ENCODE measurements around the gene TTC34. TPM values are rescaled to one million over a fixed set of nuclear protein-coding genes. Genes with fewer than 3 reads are reported as not detected.
A peak's percentile ranks its signal among the peaks of the same experiment; 100 is the strongest.
"Not testable (repeated sequence)": the region's sequence is repeated elsewhere in the genome, so short reads cannot be mapped to it uniquely, and the experiment has no call there.

TTC34 gene
- total RNA-seq, 1 experiment from 2014 or later, result 0.92 TPM

DNA sequence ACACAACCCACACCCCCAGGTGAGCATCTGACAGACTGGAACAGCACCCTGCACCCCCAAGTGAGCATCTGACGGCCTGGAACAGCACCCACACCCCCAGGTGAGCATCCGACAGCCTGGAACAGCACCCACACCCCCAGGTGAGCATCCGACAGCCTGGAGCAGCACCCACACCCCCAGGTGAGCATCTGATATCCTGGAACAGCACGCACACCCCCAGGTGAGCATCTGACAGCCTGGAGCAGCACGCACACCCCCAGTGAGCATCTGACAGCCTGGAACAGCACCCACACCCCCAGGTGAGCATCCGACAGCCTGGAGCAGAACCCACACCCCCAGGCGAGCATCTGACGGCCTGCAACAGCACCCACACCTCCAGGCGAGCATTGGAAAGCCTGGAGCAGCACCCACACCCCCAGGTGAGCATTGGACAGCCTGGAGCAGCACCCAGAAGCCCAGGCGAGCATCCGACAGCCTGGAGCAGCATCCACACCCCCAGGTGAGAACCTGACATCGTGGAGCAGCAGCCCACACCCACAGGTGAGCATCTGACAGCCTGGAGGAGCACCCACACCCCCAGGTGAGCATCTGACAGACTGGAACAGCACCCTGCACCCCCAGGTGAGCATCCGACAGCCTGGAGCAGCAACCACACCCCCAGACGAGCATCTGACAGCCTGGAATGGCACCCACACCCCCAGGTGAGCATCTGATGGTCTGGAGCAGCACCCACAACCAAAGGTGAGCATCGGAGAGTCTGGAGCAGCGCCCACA, 149.2 kb downstream of the TTC34 start:
- H3K9me3 ChIP-seq (ENCODE audit: control insufficient read depth, low read depth, low read length), result peaks cover 86% of the 10 kb centered on the region
- H2BK20ac ChIP-seq (ENCODE audit: low read depth, low read length, poor library complexity, severe bottlenecking); H2BK5ac ChIP-seq (ENCODE audit: insufficient read length, low read length); H3K79me2 ChIP-seq (ENCODE audit: insufficient read depth, low read length); H3K23me2 ChIP-seq (ENCODE audit: insufficient read length, low read depth, low read length, poor library complexity, severe bottlenecking); H3K4me1 ChIP-seq (ENCODE audit: insufficient read depth, low read length); H2BK15ac ChIP-seq (ENCODE audit: low read depth, low read length); H2AK5ac ChIP-seq (ENCODE audit: insufficient read length, low read length); H4K91ac ChIP-seq (ENCODE audit: insufficient read length, low read depth, low read length); H3K18ac ChIP-seq (ENCODE audit: insufficient read length, low read depth, low read length); H3K27ac ChIP-seq (ENCODE audit: insufficient read length, low read depth, low read length); H4K8ac ChIP-seq (replicated peaks; ENCODE audit: insufficient read length, low read depth, low read length); H3K4me2 ChIP-seq (ENCODE audit: insufficient read depth, insufficient read length, low read length); H2BK120ac ChIP-seq (ENCODE audit: low read depth, low read length, poor library complexity, severe bottlenecking); H3K56ac ChIP-seq (ENCODE audit: insufficient read length, low read depth, low read length); H3K14ac ChIP-seq (ENCODE audit: insufficient read depth, low read length); H3K27me3 ChIP-seq (ENCODE audit: insufficient read depth, low read length); H3K27ac Mint-ChIP-seq; H3K4ac ChIP-seq (ENCODE audit: low read depth, low read length); H3K4me1 Mint-ChIP-seq; H4K5ac ChIP-seq (ENCODE audit: insufficient read length, low read depth, low read length); H3K79me1 ChIP-seq (ENCODE audit: insufficient read depth, low read depth, low read length, poor library complexity, severe bottlenecking); H3K9ac ChIP-seq (ENCODE audit: extremely low read depth, insufficient read length, low read length); H3K23ac ChIP-seq (ENCODE audit: insufficient read length, low read depth, low read length); H3T11ph ChIP-seq (ENCODE audit: low read length); H2BK12ac ChIP-seq (ENCODE audit: insufficient read length, low read depth, low read length); H4K20me1 ChIP-seq (ENCODE audit: control insufficient read depth, insufficient read depth, insufficient read length); H2AFZ ChIP-seq (ENCODE audit: low read length); DNase-seq: not testable (repeated sequence)
- Mint-ChIP-seq H3K4me3 (peak overlapping the region in 1 of 2 experiments; percentile 13; a peak in 1 of 5 replicates), H3K9me3 (peaks cover 73 to 80% of the 10 kb centered on the region in 2 experiments), H3K27me3 (ENCODE audit: low read depth) (peaks cover 20% of the 10 kb centered on the region), H3K36me3 (ENCODE audit: insufficient read depth in 1 of 3, low read depth in 3 of 3) (peaks cover 37 to 44% (median 39%) of the 10 kb centered on the region in 3 experiments)
- WGBS (ENCODE audit: extremely low coverage, insufficient read length, low lambda C conversion rate), result no CpG with 5 or more reads among the region's 16 CpGs

All from H9 (cell line).